Measurements from ENCODE around the gene MCM6. TPM values are rescaled to one million over a fixed set of nuclear protein-coding genes. Genes with fewer than 3 reads are reported as not detected.

Gene MCM6
- total RNA-seq, 1 experiment from 2014 or later: 113 TPM

- no peak overlapping the region for H3K18ac ChIP-seq (ENCODE audit: insufficient read length, low read depth, low read length)
- no peak overlapping the region for H2AK5ac ChIP-seq (ENCODE audit: insufficient read length, low read length)
- TF ChIP-seq CTCF (conservative IDR thresholded peaks at IDR 0.05): no peak
- no peak overlapping the region for H3K9ac ChIP-seq (ENCODE audit: extremely low read depth, insufficient read length, low read length)
- no peak overlapping the region for H3K27ac Mint-ChIP-seq
- no peaks in the 10 kb centered on the region for H3K23me2 ChIP-seq (ENCODE audit: insufficient read length, low read depth, low read length, poor library complexity, severe bottlenecking)
- no peaks in the 10 kb centered on the region for H3K9me3 ChIP-seq (ENCODE audit: control insufficient read depth, low read depth, low read length)
- no peaks in the 10 kb centered on the region for H3K27me3 ChIP-seq (ENCODE audit: insufficient read depth, low read length)
- DNase-seq: no peak
- H2BK120ac ChIP-seq (ENCODE audit: low read depth, low read length, poor library complexity, severe bottlenecking): no peak overlapping the region
- no peak overlapping the region for H2BK5ac ChIP-seq (ENCODE audit: insufficient read length, low read length)
- H3K4ac ChIP-seq (ENCODE audit: low read depth, low read length): no peak overlapping the region
- no peak overlapping the region for H3K4me3 Mint-ChIP-seq
- H3K4me2 ChIP-seq (ENCODE audit: insufficient read depth, insufficient read length, low read length): no peak overlapping the region
- peaks cover 0 to 19% (median 17%) of the 10 kb centered on the region in 3 experiments; a peak in 6 of 7 replicates for H3K36me3 Mint-ChIP-seq (ENCODE audit: insufficient read depth in 1 of 3, low read depth in 3 of 3)
- H3K14ac ChIP-seq (ENCODE audit: insufficient read depth, low read length): no peak overlapping the region
- H4K8ac ChIP-seq (replicated peaks; ENCODE audit: insufficient read length, low read depth, low read length): no peak overlapping the region
- H3T11ph ChIP-seq (ENCODE audit: low read length): no peak overlapping the region
- peaks cover 2% of the 10 kb centered on the region for H3K27me3 Mint-ChIP-seq (ENCODE audit: low read depth)
- H3K9me3 Mint-ChIP-seq: peaks cover 25 to 27% of the 10 kb centered on the region in 2 experiments
- no CpG with 5 or more reads among the region's 5 CpGs for WGBS (ENCODE audit: extremely low coverage, insufficient read length, low lambda C conversion rate)
- H2BK15ac ChIP-seq (ENCODE audit: low read depth, low read length): no peak overlapping the region
- H3K79me2 ChIP-seq (ENCODE audit: insufficient read depth, low read length): no peaks in the 10 kb centered on the region
- H3K79me1 ChIP-seq (ENCODE audit: insufficient read depth, low read depth, low read length, poor library complexity, severe bottlenecking): no peaks in the 10 kb centered on the region
- H3K56ac ChIP-seq (ENCODE audit: insufficient read length, low read depth, low read length): no peak overlapping the region
- no peak overlapping the region for H2BK12ac ChIP-seq (ENCODE audit: insufficient read length, low read depth, low read length)
- H4K20me1 ChIP-seq (ENCODE audit: control insufficient read depth, insufficient read depth, insufficient read length): no peaks in the 10 kb centered on the region
- no peak overlapping the region for H2AFZ ChIP-seq (ENCODE audit: low read length)
- H3K4me1 ChIP-seq (ENCODE audit: insufficient read depth, low read length): no peaks in the 10 kb centered on the region
- H3K27ac ChIP-seq (ENCODE audit: insufficient read length, low read depth, low read length): no peak overlapping the region
- H3K4me1 Mint-ChIP-seq: peaks cover 7 to 8% of the 10 kb centered on the region in 2 experiments; a peak in 3 of 4 replicates
- H4K91ac ChIP-seq (ENCODE audit: insufficient read length, low read depth, low read length): no peak overlapping the region
- H2BK20ac ChIP-seq (ENCODE audit: low read depth, low read length, poor library complexity, severe bottlenecking): no peak overlapping the region
- H4K5ac ChIP-seq (ENCODE audit: insufficient read length, low read depth, low read length): no peak overlapping the region
- no peak overlapping the region for H3K23ac ChIP-seq (ENCODE audit: insufficient read length, low read depth, low read length)
Observed at GRCh38 chr2:135798275-135798705, 78.0 kb downstream of the MCM6 start.

Measured in H9 (cell line).